Measurements from ENCODE around the gene TAS2R40. TPM values are rescaled to one million over a fixed set of nuclear protein-coding genes. Genes with fewer than 3 reads are reported as not detected.

The TAS2R40 gene
- total RNA-seq, 1 experiment from 2014 or later: not detected

DNA sequence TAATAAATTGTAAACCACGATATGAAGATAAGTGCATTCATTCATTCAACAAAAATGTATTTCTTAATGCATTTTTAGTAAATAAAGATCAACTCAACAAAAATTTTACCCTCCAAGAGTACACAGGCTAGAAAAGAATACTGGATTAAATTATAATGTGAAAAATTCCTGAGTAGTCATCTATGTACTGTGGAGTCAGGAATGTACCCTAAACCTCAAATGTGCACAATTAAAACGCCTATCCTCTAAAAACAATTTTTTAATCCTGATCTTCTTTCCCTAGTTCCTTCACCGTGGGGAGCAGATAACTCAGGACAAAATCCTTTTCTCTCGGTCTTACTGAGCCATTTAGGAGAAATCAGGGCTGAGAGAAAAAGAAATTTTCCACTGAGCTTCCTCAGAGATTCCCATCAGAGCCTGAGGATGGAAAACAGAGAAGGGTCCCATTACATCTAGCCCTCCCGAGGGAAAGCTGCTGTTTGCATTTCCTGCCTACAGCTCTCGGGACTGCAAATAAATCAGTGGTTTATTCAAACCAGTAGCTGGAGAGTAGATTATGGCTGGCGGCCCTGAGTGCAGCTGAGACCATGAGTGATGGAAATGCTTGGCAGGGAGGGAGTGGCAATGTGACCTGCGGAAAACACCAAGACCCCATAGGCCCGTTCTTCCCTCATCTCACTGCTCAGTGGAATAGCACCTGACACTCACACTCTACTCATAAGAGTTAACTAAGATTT is 7.4 kb downstream of the TAS2R40 start:
- CTCF ChIA-PET: interaction anchor here (1.1 kb wide), 1 partner anchor 15 kb away, joined by 3 read pairs; no protein-coding TSS in a partner anchor

DNA sequence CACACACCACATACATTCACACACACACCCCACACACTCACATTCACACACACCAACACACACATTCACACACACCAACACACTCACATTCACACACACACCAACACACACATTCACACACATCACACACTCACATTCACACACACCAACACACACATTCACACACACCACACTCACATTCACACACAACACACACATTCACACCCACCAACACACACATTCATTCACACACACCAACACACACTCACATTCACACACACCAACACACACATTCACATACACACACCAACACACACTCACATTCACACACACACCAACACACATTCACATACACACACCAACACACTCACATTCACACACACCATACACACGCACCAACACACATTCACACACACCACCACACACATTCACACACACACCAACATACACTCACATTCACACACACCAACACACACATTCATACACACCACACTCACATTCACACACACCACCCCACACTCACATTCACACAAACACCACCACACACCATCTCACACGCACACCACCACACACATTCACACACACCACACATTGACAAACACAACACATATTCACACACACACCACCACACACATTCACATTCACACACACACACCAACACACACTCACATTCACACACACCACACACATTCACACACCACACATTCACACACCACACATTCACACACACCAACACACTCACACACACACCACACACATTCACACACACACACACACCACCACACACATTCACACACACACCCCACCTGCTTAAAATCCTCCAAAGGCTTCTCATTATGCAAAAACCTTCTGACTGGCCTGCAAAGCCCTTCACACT is 9.0 kb downstream of the TAS2R40 start:
- Histone ChIP-seq H3K27me3 (ENCODE audit: control insufficient read depth, insufficient read depth, low read length) (no peaks in the 10 kb centered on the region), H3K4me1 (ENCODE audit: control insufficient read depth, insufficient read depth, low read length) (no peaks in the 10 kb centered on the region), H3K27ac (ENCODE audit: low read length) (no peak overlapping the region), H3K9me3 (ENCODE audit: control insufficient read depth, insufficient read depth, low read depth, low read length) (no peaks in the 10 kb centered on the region), H3K4me3 (ENCODE audit: low read depth in 2 of 2, low read length in 2 of 2) (no peak overlapping the region), H3K36me3 (ENCODE audit: control insufficient read depth, insufficient read depth, low read length) (no peaks in the 10 kb centered on the region)
- TF ChIP-seq SIN3A (IDR thresholded peaks at IDR 0.05; ENCODE audit: borderline replicate concordance, insufficient read depth, low read depth, low read length) (no peak), TCF7L2 (IDR thresholded peaks at IDR 0.05; ENCODE audit: low read depth, low read length) (no peak)
- TF ChIP-seq, protein P1, sequence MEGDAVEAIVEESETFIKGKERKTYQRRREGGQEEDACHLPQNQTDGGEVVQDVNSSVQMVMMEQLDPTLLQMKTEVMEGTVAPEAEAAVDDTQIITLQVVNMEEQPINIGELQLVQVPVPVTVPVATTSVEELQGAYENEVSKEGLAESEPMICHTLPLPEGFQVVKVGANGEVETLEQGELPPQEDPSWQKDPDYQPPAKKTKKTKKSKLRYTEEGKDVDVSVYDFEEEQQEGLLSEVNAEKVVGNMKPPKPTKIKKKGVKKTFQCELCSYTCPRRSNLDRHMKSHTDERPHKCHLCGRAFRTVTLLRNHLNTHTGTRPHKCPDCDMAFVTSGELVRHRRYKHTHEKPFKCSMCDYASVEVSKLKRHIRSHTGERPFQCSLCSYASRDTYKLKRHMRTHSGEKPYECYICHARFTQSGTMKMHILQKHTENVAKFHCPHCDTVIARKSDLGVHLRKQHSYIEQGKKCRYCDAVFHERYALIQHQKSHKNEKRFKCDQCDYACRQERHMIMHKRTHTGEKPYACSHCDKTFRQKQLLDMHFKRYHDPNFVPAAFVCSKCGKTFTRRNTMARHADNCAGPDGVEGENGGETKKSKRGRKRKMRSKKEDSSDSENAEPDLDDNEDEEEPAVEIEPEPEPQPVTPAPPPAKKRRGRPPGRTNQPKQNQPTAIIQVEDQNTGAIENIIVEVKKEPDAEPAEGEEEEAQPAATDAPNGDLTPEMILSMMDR (IDR thresholded peaks at IDR 0.05): no peak
- in situ Hi-C loops (cut with HindIII; ENCODE audit: low pct_unique_long_range_greater_than_20kb, low sequenced_read_pairs): no loop called here
- DNase-seq (ENCODE audit: low read depth, low spot score) (no peak), ATAC-seq (no peak)
- no TSS peak for BruUV-seq (replicated peaks)
- CTCF ChIA-PET: no interaction called here
- intact Hi-C loops (cut with micrococcal nuclease; ENCODE audit: unreplicated experiment): no loop called here
- POLR2A ChIA-PET: interaction anchor here (0.6 kb wide), 1 partner anchor 179 kb away, joined by 7 read pairs; no protein-coding TSS in a partner anchor

More for the DNA sequence above, 7.4 kb downstream of the TAS2R40 start:
- DNase-seq (ENCODE audit: low read depth, low spot score) (no peak), ATAC-seq (no peak)
- H3K4me3 ChIP-seq (ENCODE audit: low read depth in 2 of 2, low read length in 2 of 2): no peak overlapping the region
- in situ Hi-C loops (cut with HindIII; ENCODE audit: low pct_unique_long_range_greater_than_20kb, low sequenced_read_pairs): no loop called here
- POLR2A ChIA-PET: no interaction called here
- no peaks in the 10 kb centered on the region for H3K36me3 ChIP-seq (ENCODE audit: control insufficient read depth, insufficient read depth, low read length)
- intact Hi-C loops (cut with micrococcal nuclease; ENCODE audit: unreplicated experiment): no loop called here
- no peaks in the 10 kb centered on the region for H3K27me3 ChIP-seq (ENCODE audit: control insufficient read depth, insufficient read depth, low read length)
- H3K9me3 ChIP-seq (ENCODE audit: control insufficient read depth, insufficient read depth, low read depth, low read length): no peaks in the 10 kb centered on the region
- H3K27ac ChIP-seq (ENCODE audit: low read length): no peak overlapping the region
- H3K4me1 ChIP-seq (ENCODE audit: control insufficient read depth, insufficient read depth, low read length): no peaks in the 10 kb centered on the region
- TF ChIP-seq, protein P1 (IDR thresholded peaks at IDR 0.05): no peak
- no peak for TF ChIP-seq SIN3A (IDR thresholded peaks at IDR 0.05; ENCODE audit: borderline replicate concordance, insufficient read depth, low read depth, low read length)
- TF ChIP-seq TCF7L2 (IDR thresholded peaks at IDR 0.05; ENCODE audit: low read depth, low read length): no peak
- TF ChIP-seq, protein P2, sequence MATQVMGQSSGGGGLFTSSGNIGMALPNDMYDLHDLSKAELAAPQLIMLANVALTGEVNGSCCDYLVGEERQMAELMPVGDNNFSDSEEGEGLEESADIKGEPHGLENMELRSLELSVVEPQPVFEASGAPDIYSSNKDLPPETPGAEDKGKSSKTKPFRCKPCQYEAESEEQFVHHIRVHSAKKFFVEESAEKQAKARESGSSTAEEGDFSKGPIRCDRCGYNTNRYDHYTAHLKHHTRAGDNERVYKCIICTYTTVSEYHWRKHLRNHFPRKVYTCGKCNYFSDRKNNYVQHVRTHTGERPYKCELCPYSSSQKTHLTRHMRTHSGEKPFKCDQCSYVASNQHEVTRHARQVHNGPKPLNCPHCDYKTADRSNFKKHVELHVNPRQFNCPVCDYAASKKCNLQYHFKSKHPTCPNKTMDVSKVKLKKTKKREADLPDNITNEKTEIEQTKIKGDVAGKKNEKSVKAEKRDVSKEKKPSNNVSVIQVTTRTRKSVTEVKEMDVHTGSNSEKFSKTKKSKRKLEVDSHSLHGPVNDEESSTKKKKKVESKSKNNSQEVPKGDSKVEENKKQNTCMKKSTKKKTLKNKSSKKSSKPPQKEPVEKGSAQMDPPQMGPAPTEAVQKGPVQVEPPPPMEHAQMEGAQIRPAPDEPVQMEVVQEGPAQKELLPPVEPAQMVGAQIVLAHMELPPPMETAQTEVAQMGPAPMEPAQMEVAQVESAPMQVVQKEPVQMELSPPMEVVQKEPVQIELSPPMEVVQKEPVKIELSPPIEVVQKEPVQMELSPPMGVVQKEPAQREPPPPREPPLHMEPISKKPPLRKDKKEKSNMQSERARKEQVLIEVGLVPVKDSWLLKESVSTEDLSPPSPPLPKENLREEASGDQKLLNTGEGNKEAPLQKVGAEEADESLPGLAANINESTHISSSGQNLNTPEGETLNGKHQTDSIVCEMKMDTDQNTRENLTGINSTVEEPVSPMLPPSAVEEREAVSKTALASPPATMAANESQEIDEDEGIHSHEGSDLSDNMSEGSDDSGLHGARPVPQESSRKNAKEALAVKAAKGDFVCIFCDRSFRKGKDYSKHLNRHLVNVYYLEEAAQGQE (IDR thresholded peaks at IDR 0.05; ENCODE audit: insufficient read depth in 1 of 2, low read depth in 2 of 2, low read length in 1 of 2): no peak
- no peak for TF ChIP-seq POLR2AphosphoS5 (IDR thresholded peaks at IDR 0.05; ENCODE audit: low read depth, low read length)
- BruUV-seq (replicated peaks): no TSS peak
